ENCODE measurements around the gene NME4.
A peak's percentile ranks its signal among the peaks of the same experiment; 100 is the strongest.
"Not testable (repeated sequence)": the region's sequence is repeated elsewhere in the genome, so short reads cannot be mapped to it uniquely, and the experiment has no call there.

The NME4 gene

GRCh38 chr16:354971-355461 is 42.0 kb upstream of the NME4 start:
- H3K4me3 ChIP-seq (ENCODE audit: insufficient read depth, low read depth, low read length, poor library complexity, severe bottlenecking) = peak overlapping the region; percentile 33
- H3K27ac ChIP-seq (ENCODE audit: insufficient read depth, low read length, poor library complexity, severe bottlenecking) = peak overlapping the region; percentile 46
- DNase-seq = peak in 2 of 3 donors; percentile 32 to 36
- H3K4me1 ChIP-seq (ENCODE audit: control insufficient read depth, insufficient read depth, low read length, poor library complexity, severe bottlenecking) = peaks cover 47% of the 10 kb centered on the region
- H3K27me3 ChIP-seq (replicated peaks; ENCODE audit: control insufficient read depth, insufficient read depth, low read length, poor library complexity, severe bottlenecking) = no peaks in the 10 kb centered on the region
- no peaks in the 10 kb centered on the region for H3K36me3 ChIP-seq (ENCODE audit: control insufficient read depth, insufficient read depth, low read length)
- no peaks in the 10 kb centered on the region for H3K9me3 ChIP-seq (ENCODE audit: control insufficient read depth, low read length)

DNA sequence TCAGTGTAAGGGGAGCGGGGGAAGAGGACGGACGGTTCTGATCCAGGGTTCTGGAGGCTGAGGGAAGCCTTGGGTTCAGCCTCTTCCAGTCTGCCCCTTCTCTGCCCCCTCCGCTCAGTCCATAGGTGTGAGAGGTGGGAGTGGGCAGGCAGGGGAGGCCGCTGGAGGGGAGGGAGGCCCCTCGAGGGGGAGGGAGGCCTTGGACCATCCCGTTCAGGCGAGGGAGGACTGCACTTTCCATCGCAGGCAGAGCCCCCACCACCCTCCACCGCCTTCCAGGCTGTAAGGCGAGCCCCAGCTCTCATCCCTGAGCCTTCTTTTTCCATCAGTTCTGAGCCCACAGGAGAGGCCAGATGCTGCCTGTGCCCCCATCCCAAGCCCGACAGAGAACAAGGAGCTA is 40.3 kb upstream of the NME4 start:
- H3K4me1 ChIP-seq (ENCODE audit: control insufficient read depth, insufficient read depth, low read length, poor library complexity, severe bottlenecking) = peaks cover 45% of the 10 kb centered on the region
- DNase-seq = no peak
- H3K36me3 ChIP-seq (ENCODE audit: control insufficient read depth, insufficient read depth, low read length) = no peaks in the 10 kb centered on the region
- no peak overlapping the region for H3K27ac ChIP-seq (ENCODE audit: insufficient read depth, low read length, poor library complexity, severe bottlenecking)
- H3K4me3 ChIP-seq (ENCODE audit: insufficient read depth, low read depth, low read length, poor library complexity, severe bottlenecking) = no peak overlapping the region
- H3K9me3 ChIP-seq (ENCODE audit: control insufficient read depth, low read length) = no peaks in the 10 kb centered on the region
- H3K27me3 ChIP-seq (replicated peaks; ENCODE audit: control insufficient read depth, insufficient read depth, low read length, poor library complexity, severe bottlenecking) = no peaks in the 10 kb centered on the region

GRCh38 chr16:359067-359763 is 37.8 kb upstream of the NME4 start:
- no peak overlapping the region for H3K27ac ChIP-seq (ENCODE audit: insufficient read depth, low read length, poor library complexity, severe bottlenecking)
- no peaks in the 10 kb centered on the region for H3K36me3 ChIP-seq (ENCODE audit: control insufficient read depth, insufficient read depth, low read length)
- peaks cover 38% of the 10 kb centered on the region for H3K4me1 ChIP-seq (ENCODE audit: control insufficient read depth, insufficient read depth, low read length, poor library complexity, severe bottlenecking)
- H3K9me3 ChIP-seq (ENCODE audit: control insufficient read depth, low read length) = no peaks in the 10 kb centered on the region
- no peak for DNase-seq
- no peaks in the 10 kb centered on the region for H3K27me3 ChIP-seq (replicated peaks; ENCODE audit: control insufficient read depth, insufficient read depth, low read length, poor library complexity, severe bottlenecking)
- no peak overlapping the region for H3K4me3 ChIP-seq (ENCODE audit: insufficient read depth, low read depth, low read length, poor library complexity, severe bottlenecking)

DNA sequence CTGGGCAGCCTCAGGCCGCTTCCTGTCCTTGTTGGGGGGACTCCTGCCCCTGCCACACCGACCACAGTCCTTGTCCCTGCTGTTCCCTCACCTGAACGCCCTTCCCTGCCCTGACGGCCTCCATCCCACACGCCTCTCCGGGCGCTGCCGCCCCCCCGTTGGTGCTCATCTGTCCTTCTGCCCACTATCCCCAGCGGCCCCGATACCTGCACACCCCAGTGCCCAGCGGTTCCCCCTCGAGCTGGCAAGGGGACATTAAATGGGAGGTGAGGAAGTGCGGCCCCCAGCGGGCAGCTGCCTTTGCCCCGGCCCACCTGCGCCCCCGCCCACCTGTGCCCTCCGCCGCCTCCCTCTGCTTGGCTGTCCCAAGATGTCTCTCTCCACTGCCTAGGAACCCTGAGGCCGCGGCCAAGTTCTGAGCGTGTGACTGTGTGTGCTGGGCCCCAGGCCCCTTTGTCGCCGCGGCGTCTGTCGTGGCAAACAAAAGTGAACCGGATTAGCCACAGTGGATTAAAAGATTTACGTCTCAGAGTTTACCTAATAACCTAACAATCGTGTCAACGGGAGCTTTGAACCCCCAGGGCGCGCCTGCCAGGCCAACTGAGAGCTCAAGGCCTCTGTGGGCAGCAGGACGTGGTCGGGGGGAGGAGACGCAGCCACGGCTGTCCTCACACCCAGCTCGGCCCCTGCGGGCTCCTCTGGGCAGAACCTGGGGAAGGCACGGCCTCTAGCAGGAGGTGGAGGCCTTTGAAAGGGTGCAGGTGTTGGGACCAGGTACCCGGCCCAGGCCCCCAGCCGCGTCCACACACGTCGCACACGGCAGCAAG is 36.9 kb upstream of the NME4 start:
- no peaks in the 10 kb centered on the region for H3K36me3 ChIP-seq (ENCODE audit: control insufficient read depth, insufficient read depth, low read length)
- no peak overlapping the region for H3K27ac ChIP-seq (ENCODE audit: insufficient read depth, low read length, poor library complexity, severe bottlenecking)
- no peak overlapping the region for H3K4me3 ChIP-seq (ENCODE audit: insufficient read depth, low read depth, low read length, poor library complexity, severe bottlenecking)
- no peaks in the 10 kb centered on the region for H3K27me3 ChIP-seq (replicated peaks; ENCODE audit: control insufficient read depth, insufficient read depth, low read length, poor library complexity, severe bottlenecking)
- DNase-seq = no peak
- peaks cover 29% of the 10 kb centered on the region for H3K4me1 ChIP-seq (ENCODE audit: control insufficient read depth, insufficient read depth, low read length, poor library complexity, severe bottlenecking)
- H3K9me3 ChIP-seq (ENCODE audit: control insufficient read depth, low read length) = no peaks in the 10 kb centered on the region

- Histone ChIP-seq H3K4me1 (ENCODE audit: control insufficient read depth, insufficient read depth, low read length, poor library complexity, severe bottlenecking) (peaks cover 22% of the 10 kb centered on the region), H3K27me3 (replicated peaks; ENCODE audit: control insufficient read depth, insufficient read depth, low read length, poor library complexity, severe bottlenecking) (no peaks in the 10 kb centered on the region), H3K4me3 (ENCODE audit: insufficient read depth, low read depth, low read length, poor library complexity, severe bottlenecking) (no peak overlapping the region), H3K27ac (ENCODE audit: insufficient read depth, low read length, poor library complexity, severe bottlenecking) (no peak overlapping the region), H3K36me3 (ENCODE audit: control insufficient read depth, insufficient read depth, low read length) (no peaks in the 10 kb centered on the region), H3K9me3 (ENCODE audit: control insufficient read depth, low read length) (no peaks in the 10 kb centered on the region)
- DNase-seq = no peak
Observed at GRCh38 chr16:360698-361336, 36.2 kb upstream of the NME4 start.

GRCh38 chr16:361341-361871 is 35.6 kb upstream of the NME4 start:
- Histone ChIP-seq H3K27me3 (replicated peaks; ENCODE audit: control insufficient read depth, insufficient read depth, low read length, poor library complexity, severe bottlenecking) (no peaks in the 10 kb centered on the region), H3K36me3 (ENCODE audit: control insufficient read depth, insufficient read depth, low read length) (peaks cover 2% of the 10 kb centered on the region), H3K9me3 (ENCODE audit: control insufficient read depth, low read length) (no peaks in the 10 kb centered on the region), H3K4me1 (ENCODE audit: control insufficient read depth, insufficient read depth, low read length, poor library complexity, severe bottlenecking) (peaks cover 17% of the 10 kb centered on the region), H3K4me3 (ENCODE audit: insufficient read depth, low read depth, low read length, poor library complexity, severe bottlenecking) (no peak overlapping the region), H3K27ac (ENCODE audit: insufficient read depth, low read length, poor library complexity, severe bottlenecking) (no peak overlapping the region)
- DNase-seq = no peak

DNA sequence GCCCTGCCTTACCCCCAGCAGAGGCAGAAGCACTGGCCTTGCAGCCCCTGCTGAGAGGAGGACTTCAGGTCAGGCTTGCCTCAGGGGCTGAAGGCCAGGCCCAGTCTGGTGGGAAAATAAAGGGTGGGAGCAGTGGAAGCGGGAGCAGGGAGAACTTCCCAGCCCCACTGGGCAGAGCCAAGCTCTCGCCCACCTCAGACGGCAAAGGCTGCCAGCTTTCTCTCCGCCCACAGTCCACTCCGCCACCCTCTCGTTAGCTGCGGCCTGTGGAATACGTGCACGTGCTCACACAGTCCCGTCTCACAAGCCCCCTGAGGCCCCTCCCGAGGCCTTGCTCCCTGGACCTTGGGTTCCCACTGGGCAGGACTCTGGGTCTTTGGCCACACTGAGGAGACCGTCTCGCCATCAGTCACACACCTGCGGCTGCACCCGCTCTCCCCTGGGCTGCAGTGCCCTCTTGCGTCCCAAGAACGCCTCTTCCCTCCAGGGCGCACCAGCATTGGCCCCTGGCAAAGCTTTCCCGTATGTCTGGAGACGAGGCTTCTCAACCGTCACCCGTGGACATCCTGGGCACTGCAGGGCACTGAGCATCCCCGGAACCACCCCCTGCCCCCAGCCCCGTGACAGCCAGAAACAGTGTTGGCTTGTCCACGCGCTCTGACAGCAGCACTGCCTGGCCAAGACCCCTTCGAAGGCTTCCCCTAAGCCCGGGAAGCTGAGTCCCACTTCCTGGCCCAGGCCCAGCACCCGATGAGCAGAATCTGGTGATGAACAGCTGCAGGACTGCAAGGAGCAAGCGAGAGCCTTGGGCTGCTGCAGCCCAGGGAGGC is 34.9 kb upstream of the NME4 start:
- Histone ChIP-seq H3K4me3 (ENCODE audit: insufficient read depth, low read depth, low read length, poor library complexity, severe bottlenecking) (no peak overlapping the region), H3K9me3 (ENCODE audit: control insufficient read depth, low read length) (no peaks in the 10 kb centered on the region), H3K36me3 (ENCODE audit: control insufficient read depth, insufficient read depth, low read length) (peaks cover 7% of the 10 kb centered on the region), H3K27ac (ENCODE audit: insufficient read depth, low read length, poor library complexity, severe bottlenecking) (no peak overlapping the region), H3K4me1 (ENCODE audit: control insufficient read depth, insufficient read depth, low read length, poor library complexity, severe bottlenecking) (peaks cover 12% of the 10 kb centered on the region), H3K27me3 (replicated peaks; ENCODE audit: control insufficient read depth, insufficient read depth, low read length, poor library complexity, severe bottlenecking) (no peaks in the 10 kb centered on the region)
- peak; percentile 40 to 58 (median 48) for DNase-seq

DNA sequence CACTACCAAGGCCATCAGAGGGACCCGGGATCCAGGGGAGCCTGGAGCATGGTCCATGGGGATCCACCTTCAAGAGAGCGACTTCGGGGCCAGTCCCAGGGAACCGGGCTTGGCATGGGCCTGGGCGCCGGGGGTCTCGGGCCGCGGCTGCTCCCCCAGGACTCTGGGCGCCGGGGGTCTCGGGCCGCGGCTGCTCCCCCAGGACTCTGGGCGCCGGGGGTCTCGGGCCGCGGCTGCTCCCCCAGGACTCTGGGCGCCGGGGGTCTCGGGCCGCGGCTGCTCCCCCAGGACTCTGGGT is 34.3 kb upstream of the NME4 start:
- not testable (repeated sequence) for H3K4me3 ChIP-seq (ENCODE audit: insufficient read depth, low read depth, low read length, poor library complexity, severe bottlenecking); DNase-seq; H3K27me3 ChIP-seq (replicated peaks; ENCODE audit: control insufficient read depth, insufficient read depth, low read length, poor library complexity, severe bottlenecking); H3K9me3 ChIP-seq (ENCODE audit: control insufficient read depth, low read length); H3K27ac ChIP-seq (ENCODE audit: insufficient read depth, low read length, poor library complexity, severe bottlenecking)
- Histone ChIP-seq H3K36me3 (ENCODE audit: control insufficient read depth, insufficient read depth, low read length) (peaks cover 13% of the 10 kb centered on the region), H3K4me1 (ENCODE audit: control insufficient read depth, insufficient read depth, low read length, poor library complexity, severe bottlenecking) (peaks cover 11% of the 10 kb centered on the region)

DNA sequence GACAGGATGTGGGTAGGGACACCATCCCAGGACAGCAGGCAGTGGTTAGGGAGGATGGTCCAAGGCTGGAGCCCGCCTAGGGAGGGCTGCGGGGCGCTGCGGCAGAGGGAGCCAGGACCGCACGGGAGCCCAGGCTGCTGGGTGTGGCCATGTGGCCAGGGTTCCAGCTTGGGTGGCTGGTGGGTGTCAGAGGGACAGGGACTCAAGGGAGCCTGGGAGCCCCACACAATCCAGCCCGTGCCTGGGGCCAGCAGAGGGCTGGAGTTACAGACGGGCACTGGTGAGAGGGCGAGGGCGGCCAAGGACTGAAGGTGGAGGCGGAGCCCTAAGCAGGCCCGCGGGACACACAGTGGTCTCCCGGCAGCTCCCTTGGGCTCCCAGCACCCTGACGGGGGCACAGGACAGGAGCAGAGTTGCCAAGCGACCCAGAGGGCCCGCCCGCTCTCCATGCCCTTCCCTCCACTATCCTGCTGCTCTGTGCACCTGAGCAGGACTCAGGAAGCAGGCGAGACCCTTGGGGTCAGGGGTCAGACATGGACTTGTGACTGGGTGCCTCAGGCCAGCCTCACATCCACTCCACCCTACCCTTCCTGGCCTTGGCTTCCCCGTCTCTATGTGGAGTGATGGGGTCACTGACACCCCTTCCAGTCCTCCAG is 33.8 kb upstream of the NME4 start:
- Histone ChIP-seq H3K9me3 (ENCODE audit: control insufficient read depth, low read length) (no peaks in the 10 kb centered on the region), H3K27ac (ENCODE audit: insufficient read depth, low read length, poor library complexity, severe bottlenecking) (no peak overlapping the region), H3K4me3 (ENCODE audit: insufficient read depth, low read depth, low read length, poor library complexity, severe bottlenecking) (no peak overlapping the region), H3K36me3 (ENCODE audit: control insufficient read depth, insufficient read depth, low read length) (peaks cover 19% of the 10 kb centered on the region), H3K27me3 (replicated peaks; ENCODE audit: control insufficient read depth, insufficient read depth, low read length, poor library complexity, severe bottlenecking) (no peaks in the 10 kb centered on the region), H3K4me1 (ENCODE audit: control insufficient read depth, insufficient read depth, low read length, poor library complexity, severe bottlenecking) (peaks cover 8% of the 10 kb centered on the region)
- no peak for DNase-seq

Data from effector memory CD4-positive, alpha-beta T cell (primary cell).